ENCODE data around the gene SLC12A7.

DNA sequence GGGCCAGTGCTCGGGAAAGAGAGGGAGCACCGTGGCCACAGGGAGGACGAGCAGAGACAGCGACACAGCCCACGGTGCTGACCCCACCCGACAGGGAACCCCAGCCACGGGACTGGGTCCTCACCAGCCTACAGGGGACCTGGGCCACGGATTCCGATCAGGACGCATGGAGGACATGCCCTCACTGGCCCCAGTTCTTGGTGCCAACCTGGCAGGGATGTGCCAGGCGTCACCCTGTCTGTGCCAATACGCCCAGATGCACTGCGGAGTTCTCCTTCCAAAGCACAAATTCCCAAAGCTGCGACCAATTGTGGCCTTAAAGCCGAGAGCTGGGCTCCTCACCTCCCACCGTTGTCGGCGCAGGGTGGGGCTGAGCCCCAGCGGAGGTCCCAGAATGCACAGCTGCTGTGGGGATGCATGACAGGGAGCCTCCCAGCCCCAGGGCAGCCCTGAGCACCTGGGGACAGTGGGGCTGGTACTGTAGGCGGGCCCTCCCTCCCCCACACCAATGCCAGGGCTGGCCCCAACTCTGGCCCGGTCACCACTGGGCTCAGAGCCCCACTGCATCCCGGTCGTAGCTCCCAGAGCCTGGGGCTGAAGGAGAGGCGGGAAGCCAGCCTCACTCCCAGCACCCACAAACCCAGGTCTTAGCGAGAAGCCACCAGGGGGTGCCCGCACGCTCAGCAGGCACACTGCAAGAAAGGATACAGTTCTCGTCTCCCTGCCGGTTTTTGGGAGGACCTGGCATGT lies 59.0 kb downstream of the SLC12A7 start:
- no peak for TF ChIP-seq CTCF (conservative IDR thresholded peaks at IDR 0.05 in 1 of 2, IDR thresholded peaks at IDR 0.05 in 1 of 2; ENCODE audit: low read depth in 1 of 2, low read length in 2 of 2)
- no peak for TF ChIP-seq EZH2 (IDR thresholded peaks at IDR 0.05; ENCODE audit: low read length, missing control alignments)
